Peyer's patch (tissue), 4 donors: ENCODE data around the gene MRPL54. TPM values are rescaled to one million over a fixed set of nuclear protein-coding genes. Genes with fewer than 3 reads are reported as not detected.

Experiments
- DNase-seq, 3 donors: peaks; one replicate each; pipeline ENCODE4 v3.0.0-alpha.2; 2017 to 2019
- H3K27ac ChIP-seq, 4 donors: fragments of 200-600 bp; sonication (generic); one replicate each; pipeline ENCODE4 v1.5.1; 2016 to 2019
- H3K27me3 ChIP-seq, 2 donors: fragments of 200-600 bp; sonication (generic); one replicate each; pipeline ENCODE4 v1.5.1; 2019
- H3K36me3 ChIP-seq, 3 donors: fragments of 200-600 bp; sonication (generic); one replicate each; pipeline ENCODE4 v1.5.1; 2016 to 2019
- H3K4me1 ChIP-seq, 4 donors: fragments of 200-600 bp; sonication (generic); one replicate each; pipeline ENCODE4 v1.5.1; 2016 to 2019
- H3K4me3 ChIP-seq, 4 donors: fragments of 200-600 bp; sonication (generic); 1 replicate in 3 of 4; 2 replicates in 1 of 4; pipeline ENCODE4 v1.5.1; 2016 to 2019; ENCODE audit warnings: mild to moderate bottlenecking in 1 of 4
- H3K9me3 ChIP-seq, 4 donors: fragments of 200-600 bp; sonication (generic); one replicate each; pipeline ENCODE4 v1.5.1; 2016 to 2019; ENCODE audit warnings: mild to moderate bottlenecking in 1 of 4
- CTCF ChIP-seq, 6 experiments: fragments of 450-650 bp in 4 of 6; fragments of 200-600 bp in 2 of 6; sonication (generic) in 1 of 6; IDR thresholded peaks; one replicate each; pipeline ENCODE4 v1.5.1; 2017 to 2019; ENCODE audit warnings: antibody characterized with exemption in 6 of 6, mild to moderate bottlenecking in 3 of 6, moderate library complexity in 1 of 6
- POLR2A ChIP-seq, 2 donors: fragments of 450-650 bp; IDR thresholded peaks; one replicate each; pipeline ENCODE4 v1.5.1; 2017; ENCODE audit warnings: antibody characterized with exemption in 2 of 2, mild to moderate bottlenecking in 2 of 2, moderate library complexity in 2 of 2
- total RNA-seq, 4 donors: library from RNA; depleted of rRNA; stranded (reverse); fragments of >200 nt; gene quantifications; one replicate each; pipeline ENCODE4 v1.1.0, GENCODE V29; 2016

MRPL54 gene
- total RNA-seq, 4 donors from 2014 or later = 21.4 to 58.5 (median 47.2) TPM

GRCh38 chr19:3768015-3768747, 5.7 kb downstream of the MRPL54 start:
- Histone ChIP-seq H3K4me1 (peaks cover 0 to 8% (median 6%) of the 10 kb centered on the region in 4 donors), H3K36me3 (peaks cover 0 to 44% (median 0%) of the 10 kb centered on the region in 3 donors), H3K27me3 (no peaks in the 10 kb centered on the region), H3K27ac (no peak overlapping the region), H3K4me3 (no peak overlapping the region), H3K9me3 (no peaks in the 10 kb centered on the region)
- no peak for TF ChIP-seq POLR2A (IDR thresholded peaks at IDR 0.05)
- TF ChIP-seq CTCF (IDR thresholded peaks at IDR 0.05) = no peak
- DNase-seq = no peak

DNA sequence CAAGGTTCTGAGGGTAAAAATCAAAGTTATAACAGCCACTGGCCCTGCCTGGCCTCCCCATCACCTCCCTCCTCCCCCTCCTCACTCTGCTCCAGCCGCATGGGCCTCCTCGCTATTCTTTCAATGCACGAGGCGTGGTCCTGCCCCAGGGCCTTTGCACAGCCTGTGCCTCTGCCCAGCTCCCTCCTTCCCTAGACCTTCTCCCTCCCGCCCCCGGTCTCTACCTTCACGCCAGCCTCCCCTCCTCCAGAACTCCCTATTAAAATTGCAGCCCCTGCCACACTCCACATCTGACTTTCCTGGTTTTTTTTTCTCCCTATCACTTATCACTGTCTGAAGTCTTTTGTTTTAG, 6.2 kb downstream of the MRPL54 start:
- no peak for DNase-seq
- Histone ChIP-seq H3K4me1 (peaks cover 0 to 3% (median under 1%) of the 10 kb centered on the region in 4 donors), H3K9me3 (no peaks in the 10 kb centered on the region), H3K27ac (no peak overlapping the region), H3K4me3 (no peak overlapping the region), H3K36me3 (peaks cover 0 to 44% (median 0%) of the 10 kb centered on the region in 3 donors), H3K27me3 (no peaks in the 10 kb centered on the region)
- no peak for TF ChIP-seq POLR2A (IDR thresholded peaks at IDR 0.05)
- no peak for TF ChIP-seq CTCF (IDR thresholded peaks at IDR 0.05)

DNA sequence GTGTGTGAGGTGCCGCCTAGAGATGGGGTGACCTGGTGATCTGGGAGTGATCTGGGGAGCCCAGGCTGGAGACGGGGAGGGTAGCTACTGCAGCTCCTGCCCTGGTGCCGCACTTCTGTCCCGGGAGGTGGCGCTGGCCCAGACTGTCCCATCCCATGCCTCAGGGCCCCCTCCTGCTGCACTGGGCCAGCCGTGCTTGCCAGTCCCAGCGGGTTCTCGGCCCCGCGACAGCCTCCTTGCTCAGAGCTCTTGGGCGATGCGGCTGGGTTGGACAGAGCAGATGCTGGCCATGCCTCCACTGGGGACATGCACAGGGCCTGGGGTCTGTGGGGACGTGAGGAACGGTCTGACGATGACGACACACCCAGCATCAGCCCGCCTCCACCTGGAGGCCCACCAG, 7.0 kb downstream of the MRPL54 start:
- no peak overlapping the region for H3K4me3 ChIP-seq
- no peaks in the 10 kb centered on the region for H3K4me1 ChIP-seq
- H3K9me3 ChIP-seq = no peaks in the 10 kb centered on the region
- H3K27me3 ChIP-seq = no peaks in the 10 kb centered on the region
- TF ChIP-seq CTCF (IDR thresholded peaks at IDR 0.05) (no peak), POLR2A (IDR thresholded peaks at IDR 0.05) (no peak)
- H3K27ac ChIP-seq = no peak overlapping the region
- no peak for DNase-seq
- H3K36me3 ChIP-seq = peaks cover 0 to 44% (median 0%) of the 10 kb centered on the region in 3 donors

DNA sequence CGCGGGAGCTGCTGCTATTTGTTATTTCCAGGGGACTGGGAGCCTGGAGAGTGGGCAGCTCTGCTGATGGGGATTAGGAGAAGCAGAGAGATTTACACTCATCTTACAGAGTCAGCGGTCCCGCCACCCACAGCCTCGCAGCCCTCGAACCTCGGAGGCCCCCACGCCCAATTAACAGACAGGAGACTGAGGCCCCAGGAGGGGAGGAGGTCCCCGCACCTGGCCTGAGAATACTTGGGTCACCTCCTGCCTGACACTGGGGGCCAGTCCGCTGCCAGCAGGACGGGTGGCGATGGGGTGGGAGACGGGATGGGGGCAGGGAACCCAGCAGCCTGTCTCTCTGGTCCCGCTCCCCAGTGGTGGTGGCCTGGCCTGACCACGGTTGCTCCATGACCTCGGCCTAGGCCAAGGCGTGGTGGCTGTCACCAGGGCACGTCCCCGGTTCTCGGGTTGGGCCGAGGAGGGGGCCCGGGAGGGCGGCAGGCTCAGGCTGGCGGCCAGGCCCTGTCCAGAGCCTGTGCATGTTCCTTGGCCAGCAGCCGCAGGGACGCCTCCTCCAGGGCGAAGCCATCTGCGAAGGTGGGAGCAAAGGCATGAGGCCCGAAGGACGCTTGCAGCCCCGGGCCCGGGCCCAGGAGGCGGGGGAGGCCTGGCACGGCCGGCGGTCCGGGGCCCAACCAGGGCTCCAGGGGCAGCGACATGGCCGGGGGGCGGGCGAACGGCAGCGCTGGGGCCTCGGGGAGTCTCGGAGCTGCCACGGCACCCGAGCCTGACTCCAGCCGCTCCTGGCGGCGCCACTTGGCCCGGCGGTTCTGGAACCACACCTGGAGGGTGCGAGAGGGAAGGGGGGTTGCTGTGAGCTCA, 7.9 kb downstream of the MRPL54 start:
- Histone ChIP-seq H3K27me3 (no peaks in the 10 kb centered on the region), H3K36me3 (peaks cover 0 to 38% (median 0%) of the 10 kb centered on the region in 3 donors), H3K4me1 (no peaks in the 10 kb centered on the region), H3K4me3 (no peak overlapping the region), H3K27ac (no peak overlapping the region), H3K9me3 (no peaks in the 10 kb centered on the region)
- DNase-seq = no peak
- TF ChIP-seq CTCF (IDR thresholded peaks at IDR 0.05) = no peak
- no peak for TF ChIP-seq POLR2A (IDR thresholded peaks at IDR 0.05)

GRCh38 chr19:3771000-3771905, 8.8 kb downstream of the MRPL54 start:
- TF ChIP-seq CTCF (IDR thresholded peaks at IDR 0.05) (no peak), POLR2A (IDR thresholded peaks at IDR 0.05) (no peak)
- Histone ChIP-seq H3K36me3 (peaks cover 0 to 29% (median 0%) of the 10 kb centered on the region in 3 donors), H3K9me3 (no peaks in the 10 kb centered on the region), H3K4me3 (no peak overlapping the region), H3K4me1 (no peaks in the 10 kb centered on the region), H3K27ac (no peak overlapping the region), H3K27me3 (no peaks in the 10 kb centered on the region)
- DNase-seq = no peak
